ENCODE measurements around the gene IZUMO1. TPM values are rescaled to one million over a fixed set of nuclear protein-coding genes. Genes with fewer than 3 reads are reported as not detected.
A peak's percentile ranks its signal among the peaks of the same experiment; 100 is the strongest.

The IZUMO1 gene
- total and polyA plus RNA-seq, 9 of the 15 experiments (the other 6 are each of a cell fraction or from before 2014, with no cell fraction given) = 0.14 to 2.1 (median 0.73) TPM

GRCh38 chr19:48738557-48739403 is 7.9 kb downstream of the IZUMO1 start (continued):
- TF ChIP-seq MBD1 (CRISPR knock-in tag; IDR thresholded peaks at IDR 0.05) (no peak), ZNF445 (CRISPR knock-in tag; IDR thresholded peaks at IDR 0.05; ENCODE audit: low read depth) (no peak), ZNF318 (IDR thresholded peaks at IDR 0.05; ENCODE audit: borderline replicate concordance in 1 of 2, low read depth in 1 of 2) (no peak), RFX7 (CRISPR knock-in tag; IDR thresholded peaks at IDR 0.05) (no peak), TSHZ1 (CRISPR knock-in tag; IDR thresholded peaks at IDR 0.05) (no peak), ZBTB33 (CRISPR knock-in tag; IDR thresholded peaks at IDR 0.05) (peak; percentile 95), ZC3H8 (IDR thresholded peaks at IDR 0.05) (no peak), RBM39 (optimal IDR thresholded peaks at IDR 0.05; ENCODE audit: low read depth, low read length) (no peak), BRF1 (IDR thresholded peaks at IDR 0.05; ENCODE audit: borderline replicate concordance, extremely low read depth, insufficient read length) (no peak), NFIX (CRISPR knock-in tag; IDR thresholded peaks at IDR 0.05; ENCODE audit: low read depth) (no peak), SMARCE1 (IDR thresholded peaks at IDR 0.05) (0 out of 2 replicates have a peak, but pooled peaks have one; percentile 36)
